LNCAP (cell line): Measurements from ENCODE around the gene VSTM5.

Experiments
- TF ChIP-seq, protein P1 (sequence below): fragments of 450-650 bp; IDR thresholded peaks from 2 replicates; pipeline ENCODE4 v1.5.1; 2017; ENCODE audit warnings: mild to moderate bottlenecking

Gene VSTM5, protein sequence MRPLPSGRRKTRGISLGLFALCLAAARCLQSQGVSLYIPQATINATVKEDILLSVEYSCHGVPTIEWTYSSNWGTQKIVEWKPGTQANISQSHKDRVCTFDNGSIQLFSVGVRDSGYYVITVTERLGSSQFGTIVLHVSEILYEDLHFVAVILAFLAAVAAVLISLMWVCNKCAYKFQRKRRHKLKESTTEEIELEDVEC

DNA sequence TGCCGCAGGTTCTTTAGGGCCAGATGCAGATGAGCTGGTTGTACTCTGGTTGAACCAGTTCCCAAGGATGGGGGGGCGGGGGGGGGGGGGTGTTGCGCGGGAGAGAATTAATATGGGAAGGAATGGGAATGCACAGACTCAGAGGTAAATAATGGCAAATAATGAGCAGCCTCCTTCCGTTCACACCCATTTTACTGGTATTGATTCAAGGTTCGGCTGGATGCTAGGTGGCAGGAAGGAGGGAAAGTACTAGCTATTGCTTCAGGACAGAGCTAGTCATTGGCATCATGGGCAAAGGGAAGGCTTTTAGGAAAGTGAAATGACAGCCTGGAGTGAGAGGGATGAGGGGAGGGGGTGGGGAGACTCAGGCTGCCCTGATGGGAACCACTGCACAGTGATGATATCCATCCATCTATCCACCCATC lies at the start of gene VSTM5:
Gene VSTM5 (minus strand): TSS at position 25 of the 425 bp plus-strand sequence. CDS start 116 bp downstream, outside the sequence.
- TF ChIP-seq, protein P1, sequence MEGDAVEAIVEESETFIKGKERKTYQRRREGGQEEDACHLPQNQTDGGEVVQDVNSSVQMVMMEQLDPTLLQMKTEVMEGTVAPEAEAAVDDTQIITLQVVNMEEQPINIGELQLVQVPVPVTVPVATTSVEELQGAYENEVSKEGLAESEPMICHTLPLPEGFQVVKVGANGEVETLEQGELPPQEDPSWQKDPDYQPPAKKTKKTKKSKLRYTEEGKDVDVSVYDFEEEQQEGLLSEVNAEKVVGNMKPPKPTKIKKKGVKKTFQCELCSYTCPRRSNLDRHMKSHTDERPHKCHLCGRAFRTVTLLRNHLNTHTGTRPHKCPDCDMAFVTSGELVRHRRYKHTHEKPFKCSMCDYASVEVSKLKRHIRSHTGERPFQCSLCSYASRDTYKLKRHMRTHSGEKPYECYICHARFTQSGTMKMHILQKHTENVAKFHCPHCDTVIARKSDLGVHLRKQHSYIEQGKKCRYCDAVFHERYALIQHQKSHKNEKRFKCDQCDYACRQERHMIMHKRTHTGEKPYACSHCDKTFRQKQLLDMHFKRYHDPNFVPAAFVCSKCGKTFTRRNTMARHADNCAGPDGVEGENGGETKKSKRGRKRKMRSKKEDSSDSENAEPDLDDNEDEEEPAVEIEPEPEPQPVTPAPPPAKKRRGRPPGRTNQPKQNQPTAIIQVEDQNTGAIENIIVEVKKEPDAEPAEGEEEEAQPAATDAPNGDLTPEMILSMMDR = no peak

DNA sequence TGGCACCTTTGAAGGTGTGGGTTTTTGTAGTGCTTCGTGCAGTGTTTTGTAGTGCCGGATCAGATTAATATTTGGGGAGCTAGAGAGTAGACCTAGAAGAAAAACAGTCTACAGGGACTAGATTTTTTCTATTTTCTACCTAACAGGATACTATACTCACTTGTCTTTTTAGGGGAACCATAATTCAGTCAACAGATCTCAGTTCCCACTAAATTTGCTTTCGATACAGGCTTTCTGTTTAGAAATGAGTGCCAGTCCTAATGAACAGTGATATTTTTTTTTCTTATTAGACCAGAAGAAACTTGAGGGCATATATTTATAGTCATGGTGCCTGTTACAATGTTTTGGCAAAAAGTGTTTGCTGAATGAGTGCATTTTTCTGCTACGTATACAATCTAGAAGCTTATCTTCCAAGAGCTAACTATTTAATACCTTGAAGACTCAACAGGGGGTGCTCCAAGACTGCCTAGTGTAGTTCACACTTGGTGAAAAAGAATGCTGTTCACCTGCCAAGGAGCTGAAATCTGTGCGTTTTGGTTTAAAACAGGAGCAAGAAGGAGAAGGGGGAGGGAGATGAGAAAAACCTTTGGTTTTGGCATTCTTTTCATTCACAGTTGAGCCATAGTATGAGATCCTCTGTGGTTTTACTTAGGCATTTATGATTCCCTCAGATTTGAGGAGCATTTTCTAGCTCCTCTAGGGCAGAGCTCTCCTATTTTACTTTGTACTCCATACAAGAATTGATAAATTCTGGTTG lies 44.9 kb upstream of the VSTM5 start:
- TF ChIP-seq, protein P1 = peak; percentile 73

DNA sequence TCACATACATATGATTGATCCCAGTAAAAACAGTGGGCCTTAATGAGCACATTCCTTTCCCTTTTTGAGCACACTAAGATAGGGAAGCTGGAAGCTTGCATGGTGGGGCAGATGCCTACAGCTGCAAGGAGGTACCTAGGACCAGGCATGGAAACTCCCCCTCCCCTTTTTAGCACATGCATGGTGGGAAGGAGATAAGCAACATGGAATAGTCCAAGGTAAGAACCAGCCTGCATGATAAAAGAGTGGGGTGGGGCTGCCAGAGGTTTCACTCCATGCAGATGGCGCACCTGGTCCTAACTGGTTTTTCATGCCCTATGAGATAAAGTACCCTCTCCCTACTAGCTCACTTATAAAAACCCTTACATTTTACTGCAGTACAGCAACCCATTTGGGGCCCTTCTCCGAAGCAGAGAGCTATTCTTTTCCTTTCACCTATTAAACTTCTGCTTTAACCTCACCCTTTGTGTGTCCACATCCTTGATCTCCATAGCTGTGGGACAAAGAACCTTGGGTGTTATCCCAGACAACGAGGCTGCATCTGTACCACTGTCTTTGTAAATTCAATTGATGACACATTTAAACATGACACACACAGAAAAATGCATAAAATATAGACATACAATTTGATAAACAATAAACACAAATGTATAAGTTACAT lies 40.1 kb upstream of the VSTM5 start:
- TF ChIP-seq, protein P1 = no peak

DNA sequence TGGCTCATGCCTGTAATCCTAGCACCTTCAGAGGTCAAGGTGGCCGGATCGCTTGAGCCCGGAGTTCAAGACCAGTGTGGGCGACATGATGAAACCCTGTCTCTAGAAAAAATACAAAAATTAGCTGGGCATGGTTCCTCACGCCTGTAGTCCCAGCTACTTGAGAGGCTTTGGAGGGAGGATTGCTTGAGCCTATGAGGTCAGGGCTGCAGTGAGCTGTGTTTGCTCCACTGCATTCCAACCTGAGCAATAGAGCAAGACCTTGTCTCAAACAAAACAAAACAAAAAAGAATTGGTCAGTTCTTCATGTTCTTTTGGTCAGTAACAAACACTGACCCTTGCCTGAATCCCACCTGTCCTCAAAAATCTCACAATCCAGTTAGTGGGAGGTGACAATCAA lies 36.7 kb upstream of the VSTM5 start:
- TF ChIP-seq, protein P1 = no peak

DNA sequence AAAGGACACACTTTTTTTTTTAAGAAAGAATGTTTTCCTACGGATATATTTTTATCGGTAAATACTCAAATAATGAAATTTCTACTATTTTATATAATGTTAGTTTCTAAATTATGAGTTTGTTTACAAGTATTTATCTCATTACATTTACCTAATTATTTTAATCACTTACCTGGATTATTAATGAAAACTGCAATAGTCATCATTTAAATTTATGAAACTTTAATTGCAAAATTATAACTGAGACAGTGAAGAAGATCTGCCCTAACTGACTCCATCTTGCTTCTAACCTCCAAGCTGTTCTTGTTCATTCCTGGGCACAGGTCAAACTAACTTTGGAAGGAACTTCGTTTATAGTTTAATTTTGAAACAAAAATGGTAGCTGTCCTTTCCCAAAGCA lies 25.2 kb upstream of the VSTM5 start:
- TF ChIP-seq, protein P1 = no peak

DNA sequence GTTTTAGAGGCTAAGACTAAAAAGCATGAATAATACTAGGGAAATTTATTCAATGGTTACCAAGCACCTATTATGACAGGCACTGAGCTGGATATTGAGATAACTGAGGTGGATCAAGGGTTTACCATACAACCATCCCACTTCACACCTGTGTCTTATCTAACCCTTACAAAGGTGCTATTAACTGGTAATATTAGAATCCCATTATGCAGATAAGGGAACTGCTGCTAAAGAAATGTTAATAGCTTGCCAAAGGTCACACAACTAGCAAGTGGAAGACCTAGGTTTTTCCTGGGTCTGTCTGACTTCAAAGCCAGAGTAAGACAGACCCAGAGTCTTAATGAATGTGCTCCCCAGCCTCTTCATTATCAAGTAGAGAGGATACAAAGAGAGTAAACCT lies 21.1 kb upstream of the VSTM5 start:
- TF ChIP-seq, protein P1 = no peak

DNA sequence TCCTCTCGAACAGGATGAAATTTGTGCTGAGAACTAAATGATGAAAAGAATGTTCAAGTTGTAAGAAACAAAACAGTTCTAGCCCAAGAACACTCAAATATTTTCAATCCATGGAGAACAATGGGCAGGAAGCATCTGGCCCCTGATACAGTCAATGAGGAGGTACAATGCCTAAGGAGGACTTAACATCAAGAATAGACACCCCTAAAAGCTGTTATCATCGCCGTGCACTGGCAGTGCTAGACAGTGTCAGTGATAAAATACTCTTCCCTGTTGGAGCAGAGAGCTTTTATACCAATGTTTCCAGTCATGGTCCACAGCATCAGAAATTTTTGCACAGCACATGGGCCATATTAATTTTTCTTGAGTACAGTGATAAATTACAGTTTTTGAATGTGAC lies 20.2 kb upstream of the VSTM5 start:
- TF ChIP-seq, protein P1 = no peak
